ENCODE measurements around the gene TMC4.

GRCh38 chr19:54179921-54180461, 7.0 kb upstream of the TMC4 start:
- TF ChIP-seq POLR2A (IDR thresholded peaks at IDR 0.05) = no peak
- TF ChIP-seq, protein P1, sequence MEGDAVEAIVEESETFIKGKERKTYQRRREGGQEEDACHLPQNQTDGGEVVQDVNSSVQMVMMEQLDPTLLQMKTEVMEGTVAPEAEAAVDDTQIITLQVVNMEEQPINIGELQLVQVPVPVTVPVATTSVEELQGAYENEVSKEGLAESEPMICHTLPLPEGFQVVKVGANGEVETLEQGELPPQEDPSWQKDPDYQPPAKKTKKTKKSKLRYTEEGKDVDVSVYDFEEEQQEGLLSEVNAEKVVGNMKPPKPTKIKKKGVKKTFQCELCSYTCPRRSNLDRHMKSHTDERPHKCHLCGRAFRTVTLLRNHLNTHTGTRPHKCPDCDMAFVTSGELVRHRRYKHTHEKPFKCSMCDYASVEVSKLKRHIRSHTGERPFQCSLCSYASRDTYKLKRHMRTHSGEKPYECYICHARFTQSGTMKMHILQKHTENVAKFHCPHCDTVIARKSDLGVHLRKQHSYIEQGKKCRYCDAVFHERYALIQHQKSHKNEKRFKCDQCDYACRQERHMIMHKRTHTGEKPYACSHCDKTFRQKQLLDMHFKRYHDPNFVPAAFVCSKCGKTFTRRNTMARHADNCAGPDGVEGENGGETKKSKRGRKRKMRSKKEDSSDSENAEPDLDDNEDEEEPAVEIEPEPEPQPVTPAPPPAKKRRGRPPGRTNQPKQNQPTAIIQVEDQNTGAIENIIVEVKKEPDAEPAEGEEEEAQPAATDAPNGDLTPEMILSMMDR (IDR thresholded peaks at IDR 0.05) = no peak
